SU-DHL-6 (cell line): ENCODE data around the gene NAPA.

Experiments
- EZH2phosphoT487 ChIP-seq: fragments of 200-600 bp; sonication (generic), shearing (Covaris generic); conservative IDR thresholded peaks from 2 replicates; pipeline ENCODE4 v1.6.1; 2018; ENCODE audit warnings: mild to moderate bottlenecking, antibody characterized with exemption, low read length, moderate library complexity, mixed read lengths
- TF ChIP-seq, protein P1 (sequence below): fragments of 200-600 bp; sonication (generic); IDR thresholded peaks from one replicate; pipeline ENCODE4 v1.5.1; 2017; ENCODE audit warnings: antibody characterized with exemption, mild to moderate bottlenecking, low read length, moderate library complexity; ENCODE audit not compliant: insufficient read depth, poor library complexity, severe bottlenecking

- TF ChIP-seq, protein P1, sequence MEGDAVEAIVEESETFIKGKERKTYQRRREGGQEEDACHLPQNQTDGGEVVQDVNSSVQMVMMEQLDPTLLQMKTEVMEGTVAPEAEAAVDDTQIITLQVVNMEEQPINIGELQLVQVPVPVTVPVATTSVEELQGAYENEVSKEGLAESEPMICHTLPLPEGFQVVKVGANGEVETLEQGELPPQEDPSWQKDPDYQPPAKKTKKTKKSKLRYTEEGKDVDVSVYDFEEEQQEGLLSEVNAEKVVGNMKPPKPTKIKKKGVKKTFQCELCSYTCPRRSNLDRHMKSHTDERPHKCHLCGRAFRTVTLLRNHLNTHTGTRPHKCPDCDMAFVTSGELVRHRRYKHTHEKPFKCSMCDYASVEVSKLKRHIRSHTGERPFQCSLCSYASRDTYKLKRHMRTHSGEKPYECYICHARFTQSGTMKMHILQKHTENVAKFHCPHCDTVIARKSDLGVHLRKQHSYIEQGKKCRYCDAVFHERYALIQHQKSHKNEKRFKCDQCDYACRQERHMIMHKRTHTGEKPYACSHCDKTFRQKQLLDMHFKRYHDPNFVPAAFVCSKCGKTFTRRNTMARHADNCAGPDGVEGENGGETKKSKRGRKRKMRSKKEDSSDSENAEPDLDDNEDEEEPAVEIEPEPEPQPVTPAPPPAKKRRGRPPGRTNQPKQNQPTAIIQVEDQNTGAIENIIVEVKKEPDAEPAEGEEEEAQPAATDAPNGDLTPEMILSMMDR, result no peak
- TF ChIP-seq EZH2phosphoT487, result no peak
These were observed 20.1 kb downstream of the NAPA start for GRCh38 chr19:47494729-47495128.
